AG20443 (cell line): ENCODE measurements around the gene RARA.

Source experiments
- DNase-seq: peaks from one replicate; pipeline ENCODE4 v3.0.0; 2012; ENCODE audit warnings: low spot score, mixed read lengths

Gene RARA

DNA sequence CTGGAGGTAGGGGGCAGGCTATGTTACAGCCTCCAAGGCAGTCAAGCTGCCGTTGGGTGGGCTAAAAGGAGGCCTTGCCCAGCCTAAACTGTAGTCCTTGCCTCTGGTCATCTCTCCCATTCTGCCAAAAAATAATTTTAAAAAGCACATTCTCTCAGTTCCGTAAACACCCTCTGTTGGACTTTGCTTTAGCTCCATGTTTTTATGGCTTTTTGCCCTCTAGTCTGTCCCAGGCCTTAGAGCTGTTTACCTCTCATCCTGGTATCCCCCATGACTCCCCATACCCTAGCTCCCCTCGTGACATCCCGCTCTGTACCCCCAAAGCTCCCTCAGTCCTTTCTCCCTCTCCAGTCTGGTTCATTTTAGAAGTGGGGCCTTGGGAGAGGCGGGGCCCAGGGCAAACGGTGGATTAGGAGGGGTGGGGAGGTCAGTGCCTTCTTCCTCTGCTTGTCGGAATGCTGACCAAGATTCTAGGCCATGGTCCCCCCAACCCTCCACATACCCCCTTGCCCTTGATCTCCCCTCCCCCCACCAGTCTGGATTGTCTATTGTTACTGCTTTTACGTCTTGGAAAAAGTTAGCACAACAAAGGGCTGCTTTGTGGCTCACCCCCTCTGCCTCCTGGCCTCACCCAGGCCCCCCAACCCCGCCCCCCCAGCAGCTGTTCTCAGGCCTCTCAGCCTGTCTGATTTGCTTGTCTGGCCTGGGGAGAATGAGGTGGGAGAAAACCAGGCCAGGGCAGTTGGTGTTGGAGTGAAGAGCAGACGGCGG is 37.2 kb downstream of the RARA start:
- DNase-seq = no peak

DNA sequence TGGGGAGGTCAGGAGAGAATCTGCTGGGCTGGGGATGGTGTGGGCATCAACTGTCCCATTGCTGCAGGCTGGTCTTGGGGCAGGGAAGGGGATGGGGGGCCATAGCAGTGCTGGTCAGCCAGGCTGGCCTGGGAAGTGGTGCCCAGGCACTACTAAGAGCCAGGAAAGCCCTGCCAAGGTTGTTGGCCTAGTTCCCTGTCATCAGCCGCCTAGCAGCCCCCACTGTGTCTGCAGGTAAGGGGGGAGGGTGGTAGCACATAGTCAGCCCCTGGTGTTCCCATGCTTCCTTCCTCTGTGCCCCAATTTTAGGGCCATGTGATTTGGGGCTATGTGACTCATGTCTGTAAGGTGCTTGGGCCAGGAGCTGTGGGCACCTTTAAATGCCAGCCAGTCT is 37.8 kb downstream of the RARA start:
- DNase-seq = no peak

DNA sequence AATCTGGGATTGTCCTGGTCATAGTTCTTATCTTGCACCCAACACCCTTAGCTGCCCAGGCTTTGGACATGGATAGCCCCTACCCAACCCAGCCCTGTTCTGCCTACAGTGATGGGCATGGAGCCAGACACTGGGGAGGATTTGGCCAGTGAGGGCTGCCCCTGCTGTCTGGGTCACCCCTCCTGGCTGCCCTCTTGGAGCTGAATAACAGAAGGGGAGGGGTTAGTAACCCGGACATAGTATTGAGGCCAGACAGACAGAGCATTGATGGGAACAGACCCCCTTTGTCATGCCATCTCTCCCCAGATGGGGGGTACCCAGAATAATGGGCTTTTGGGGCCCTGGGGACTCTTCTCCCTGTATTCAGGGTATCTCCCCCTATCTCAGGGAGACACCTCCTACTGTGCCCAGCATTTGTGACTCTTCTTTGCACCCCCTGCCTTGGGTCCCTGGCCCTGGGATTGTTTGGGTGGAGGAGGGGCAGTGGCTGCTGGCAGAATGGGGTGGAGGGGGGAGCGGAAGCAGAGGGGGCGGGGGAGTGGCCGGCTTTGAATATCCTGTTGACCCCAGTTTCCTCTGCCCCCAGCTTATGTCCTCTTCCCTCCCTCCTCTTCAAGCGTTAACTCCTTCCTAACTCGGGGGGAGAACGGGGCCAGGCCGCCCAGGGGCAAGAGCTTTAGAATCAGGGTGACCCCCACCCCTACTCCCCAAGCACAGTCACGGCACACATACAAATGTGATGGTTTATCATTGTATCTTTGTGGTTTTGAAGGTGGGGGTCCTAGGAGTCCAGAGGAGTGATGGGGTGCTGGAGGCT is 38.5 kb downstream of the RARA start:
- DNase-seq = no peak

DNA sequence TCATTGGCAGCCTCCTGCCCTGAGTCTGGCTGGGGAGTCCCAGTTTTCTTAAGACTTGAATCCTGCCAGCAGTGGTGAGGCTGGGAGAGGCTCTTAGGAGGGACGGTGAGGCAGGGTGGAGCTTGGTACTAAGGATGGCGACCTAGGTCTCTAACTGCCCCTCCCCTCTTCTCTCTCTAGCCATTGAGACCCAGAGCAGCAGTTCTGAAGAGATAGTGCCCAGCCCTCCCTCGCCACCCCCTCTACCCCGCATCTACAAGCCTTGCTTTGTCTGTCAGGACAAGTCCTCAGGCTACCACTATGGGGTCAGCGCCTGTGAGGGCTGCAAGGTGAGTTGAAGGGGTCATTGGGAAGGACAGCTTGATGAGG is 39.1 kb downstream of the RARA start:
- no peak for DNase-seq

DNA sequence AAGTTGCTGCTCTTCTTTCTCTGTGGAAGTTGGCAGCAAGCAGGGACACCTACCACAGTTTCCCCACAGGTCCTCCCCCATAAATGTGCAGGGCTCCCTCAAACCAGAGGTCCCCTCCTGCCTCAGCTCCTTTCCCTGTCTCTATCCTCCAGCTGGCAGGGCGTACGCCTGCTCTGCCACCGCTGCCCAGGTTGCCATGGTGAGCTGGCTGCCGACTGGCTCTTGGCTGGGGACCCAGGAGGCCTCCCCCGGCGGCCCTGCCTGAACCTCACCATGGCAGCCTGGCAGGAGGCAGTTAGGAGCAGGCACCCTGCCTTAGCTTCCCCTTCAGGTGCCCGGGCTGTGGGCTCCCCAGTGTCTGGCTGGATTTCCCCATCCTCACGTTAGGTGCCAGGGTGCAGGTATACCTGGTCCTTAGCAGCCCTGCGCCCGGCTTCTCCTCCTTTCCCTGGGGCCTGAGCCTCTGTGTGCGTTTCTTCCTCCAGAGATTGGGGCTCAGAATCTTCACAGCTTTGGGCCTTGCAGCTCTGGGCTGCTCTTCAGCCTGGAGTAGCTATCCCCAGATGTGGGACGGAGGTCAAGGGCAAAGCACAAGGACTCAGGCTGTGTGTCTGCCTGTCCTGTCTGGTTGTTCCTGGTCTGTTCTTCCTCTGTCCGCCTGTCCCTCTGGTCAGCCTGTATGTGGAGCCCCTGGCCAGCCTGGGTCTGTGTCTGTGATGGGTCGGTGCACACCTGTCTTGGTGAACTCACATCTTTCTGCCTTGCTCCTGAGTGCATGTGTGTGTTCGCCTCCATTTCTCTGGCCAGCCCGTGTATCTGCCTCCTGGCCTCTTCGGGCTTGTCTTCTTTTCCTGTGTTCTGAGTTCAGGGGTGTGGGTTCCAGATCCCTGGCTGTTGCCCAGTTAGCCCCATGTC is 39.8 kb downstream of the RARA start:
- DNase-seq = no peak

DNA sequence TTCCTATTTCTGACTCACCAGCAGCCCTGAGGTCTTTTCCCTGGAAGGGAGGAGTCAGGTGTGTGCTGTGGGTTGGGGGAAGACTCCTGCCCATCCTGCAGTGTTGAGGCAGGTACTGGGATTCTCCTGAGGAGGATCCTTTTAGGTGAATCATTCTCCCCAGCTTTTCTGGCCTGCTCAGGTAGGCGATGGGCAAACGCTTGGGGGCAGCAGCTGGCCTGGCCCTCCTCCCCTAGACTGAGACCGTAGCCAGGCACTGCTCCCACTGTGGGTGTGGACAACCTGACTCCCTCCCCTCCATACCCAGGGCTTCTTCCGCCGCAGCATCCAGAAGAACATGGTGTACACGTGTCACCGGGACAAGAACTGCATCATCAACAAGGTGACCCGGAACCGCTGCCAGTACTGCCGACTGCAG is 40.5 kb downstream of the RARA start:
- no peak for DNase-seq

DNA sequence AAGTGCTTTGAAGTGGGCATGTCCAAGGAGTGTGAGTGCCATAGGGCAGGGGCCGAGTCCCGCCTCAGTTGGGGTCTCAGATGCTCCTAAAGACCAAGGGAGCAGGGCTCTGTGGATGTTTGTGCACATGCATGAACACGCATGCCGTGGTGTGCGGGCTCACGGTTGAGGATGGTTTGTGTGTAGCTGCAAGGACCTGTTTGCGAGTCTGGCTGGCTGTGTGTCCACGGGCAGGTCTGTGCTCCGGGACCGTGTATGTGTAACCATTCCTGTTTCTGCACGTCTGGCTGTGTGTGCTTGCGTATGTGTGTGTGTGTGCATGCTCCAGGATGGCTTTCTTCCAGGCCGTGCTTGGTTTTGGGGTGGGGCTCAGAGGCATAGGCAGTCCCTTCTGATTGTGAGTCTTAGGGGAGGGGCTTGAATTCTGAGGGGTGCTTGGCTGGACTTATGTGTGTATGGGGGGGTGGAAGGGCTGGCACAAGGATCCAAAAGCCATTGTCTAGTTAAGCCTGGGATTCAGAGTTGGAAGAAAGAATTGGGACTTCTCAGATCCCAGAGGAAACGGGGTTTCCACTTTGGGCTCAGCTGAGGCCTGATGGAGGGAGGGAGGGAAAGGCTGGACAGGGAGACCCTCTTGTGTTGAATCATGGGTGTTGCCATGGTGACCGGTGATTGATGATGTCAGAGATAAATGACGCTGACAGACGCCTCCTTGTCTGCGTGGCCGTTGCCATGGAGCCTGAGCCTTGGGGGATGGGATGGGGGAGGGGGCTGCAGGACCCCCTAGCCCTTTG is 41.1 kb downstream of the RARA start:
- no peak for DNase-seq

DNA sequence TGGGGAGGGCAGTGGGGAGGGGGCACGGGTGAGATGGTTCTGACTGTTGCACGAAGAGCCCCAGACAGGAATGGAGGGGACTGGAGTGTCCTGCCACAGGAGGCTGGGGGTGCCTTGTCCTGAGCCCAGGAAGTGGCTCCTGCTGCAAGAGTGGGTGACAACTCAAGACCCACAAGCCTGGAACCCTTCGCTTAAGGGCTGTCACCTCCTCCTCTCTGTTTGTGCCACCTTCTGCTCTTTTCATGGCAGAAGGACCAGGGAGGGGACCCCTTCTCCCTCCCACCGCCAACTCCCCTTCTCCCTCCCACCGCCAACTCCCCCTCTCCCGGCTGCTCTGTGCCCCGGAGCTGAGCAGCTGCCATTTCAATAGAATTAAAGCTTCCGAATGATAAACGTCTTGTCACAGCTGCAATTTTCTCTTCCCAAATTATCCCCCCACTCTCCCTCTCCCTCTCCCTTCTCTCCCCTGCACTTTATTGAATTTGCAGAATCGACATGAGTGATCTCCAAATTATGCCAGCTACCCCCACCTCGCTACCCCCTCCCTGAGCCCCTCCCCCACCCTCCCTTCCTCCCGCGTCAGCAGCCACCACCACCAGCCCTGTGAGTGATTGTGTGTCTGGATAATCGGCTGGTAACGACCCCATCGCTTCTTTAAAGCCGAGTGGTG is 41.8 kb downstream of the RARA start:
- DNase-seq = no peak

DNA sequence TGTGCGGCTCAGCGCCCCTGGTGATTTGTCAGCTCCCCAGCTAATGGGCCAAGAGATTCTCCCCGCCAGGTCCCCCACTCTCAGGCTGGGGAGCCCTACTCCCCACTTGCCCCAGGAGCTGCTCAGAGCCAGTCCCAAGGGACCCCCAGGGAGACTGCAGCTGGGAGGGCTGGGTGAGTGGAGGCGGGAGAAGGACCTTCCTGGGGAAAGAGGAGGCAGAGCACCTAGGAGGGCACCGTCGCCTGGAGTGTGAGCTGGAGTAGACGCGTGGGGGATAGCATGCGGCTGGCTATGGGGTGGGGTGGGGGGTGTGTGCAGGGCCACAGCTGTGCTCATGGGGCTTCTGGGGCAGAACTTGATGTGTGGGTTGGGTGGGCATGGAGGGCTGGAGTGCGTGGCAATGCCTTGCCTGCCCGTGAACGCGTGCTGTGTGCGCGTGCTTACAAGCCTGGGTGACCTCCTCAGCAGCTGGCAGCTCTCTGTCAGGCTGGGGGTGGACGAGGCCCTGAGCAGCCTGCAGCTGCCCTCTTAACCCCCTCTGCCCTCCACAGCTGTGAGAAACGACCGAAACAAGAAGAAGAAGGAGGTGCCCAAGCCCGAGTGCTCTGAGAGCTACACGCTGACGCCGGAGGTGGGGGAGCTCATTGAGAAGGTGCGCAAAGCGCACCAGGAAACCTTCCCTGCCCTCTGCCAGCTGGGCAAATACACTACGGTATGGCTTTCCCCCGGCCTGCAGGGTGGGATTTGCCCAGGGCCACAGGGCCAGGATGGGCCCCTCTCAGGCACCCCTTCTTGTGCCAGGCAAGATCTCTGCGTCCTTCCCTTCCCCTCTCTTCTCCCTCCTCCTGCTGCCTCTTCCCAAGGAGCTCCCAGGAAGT is 42.6 kb downstream of the RARA start:
- DNase-seq = no peak

DNA sequence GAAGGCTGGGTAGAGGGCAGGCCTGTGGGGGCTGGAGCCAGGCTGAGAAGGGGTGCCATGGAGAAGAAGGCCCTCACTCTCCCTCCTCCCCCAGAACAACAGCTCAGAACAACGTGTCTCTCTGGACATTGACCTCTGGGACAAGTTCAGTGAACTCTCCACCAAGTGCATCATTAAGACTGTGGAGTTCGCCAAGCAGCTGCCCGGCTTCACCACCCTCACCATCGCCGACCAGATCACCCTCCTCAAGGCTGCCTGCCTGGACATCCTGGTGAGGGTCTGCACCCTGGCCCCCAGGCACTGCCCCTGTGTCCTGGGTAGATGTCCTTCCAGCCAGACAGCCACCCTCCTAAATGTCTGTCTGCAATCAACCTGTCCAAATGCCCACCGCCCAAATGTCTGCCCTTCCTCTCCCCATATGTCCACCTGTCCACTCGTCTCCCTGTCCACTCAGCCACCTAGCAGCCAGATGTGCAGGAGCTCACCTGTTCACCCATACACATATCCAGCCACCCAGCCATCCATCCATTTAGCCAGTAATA is 43.3 kb downstream of the RARA start:
- no peak for DNase-seq

DNA sequence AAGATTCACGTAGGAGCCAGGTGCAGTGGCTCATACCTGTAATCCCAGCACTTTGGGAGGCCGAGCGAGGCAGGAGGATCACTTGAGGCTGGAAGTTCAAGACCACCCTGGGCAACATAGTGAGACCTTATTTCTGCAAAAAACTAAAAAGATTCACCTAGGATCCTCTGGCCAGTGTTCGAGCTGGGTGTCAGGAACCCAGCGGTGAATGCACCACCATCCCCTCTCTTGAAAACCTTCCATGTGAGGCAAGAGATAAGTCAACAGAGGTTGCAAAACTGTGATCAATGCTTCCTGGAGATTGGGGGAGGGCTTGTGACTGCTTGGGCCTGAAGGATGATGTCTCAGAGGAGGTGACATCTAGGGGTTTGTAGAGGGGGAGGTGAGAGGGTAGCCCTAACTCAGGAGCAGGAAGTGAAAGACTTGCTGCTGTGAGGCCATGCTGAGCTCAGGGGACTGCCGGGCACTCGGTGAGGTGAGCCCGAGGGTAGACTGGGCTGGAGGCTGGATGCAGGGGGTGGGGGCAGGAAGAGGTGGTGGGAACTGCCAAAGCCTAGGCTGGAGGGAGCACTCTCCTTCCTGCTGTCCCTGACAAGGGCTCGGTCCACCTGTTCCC is 43.9 kb downstream of the RARA start:
- DNase-seq = no peak

DNA sequence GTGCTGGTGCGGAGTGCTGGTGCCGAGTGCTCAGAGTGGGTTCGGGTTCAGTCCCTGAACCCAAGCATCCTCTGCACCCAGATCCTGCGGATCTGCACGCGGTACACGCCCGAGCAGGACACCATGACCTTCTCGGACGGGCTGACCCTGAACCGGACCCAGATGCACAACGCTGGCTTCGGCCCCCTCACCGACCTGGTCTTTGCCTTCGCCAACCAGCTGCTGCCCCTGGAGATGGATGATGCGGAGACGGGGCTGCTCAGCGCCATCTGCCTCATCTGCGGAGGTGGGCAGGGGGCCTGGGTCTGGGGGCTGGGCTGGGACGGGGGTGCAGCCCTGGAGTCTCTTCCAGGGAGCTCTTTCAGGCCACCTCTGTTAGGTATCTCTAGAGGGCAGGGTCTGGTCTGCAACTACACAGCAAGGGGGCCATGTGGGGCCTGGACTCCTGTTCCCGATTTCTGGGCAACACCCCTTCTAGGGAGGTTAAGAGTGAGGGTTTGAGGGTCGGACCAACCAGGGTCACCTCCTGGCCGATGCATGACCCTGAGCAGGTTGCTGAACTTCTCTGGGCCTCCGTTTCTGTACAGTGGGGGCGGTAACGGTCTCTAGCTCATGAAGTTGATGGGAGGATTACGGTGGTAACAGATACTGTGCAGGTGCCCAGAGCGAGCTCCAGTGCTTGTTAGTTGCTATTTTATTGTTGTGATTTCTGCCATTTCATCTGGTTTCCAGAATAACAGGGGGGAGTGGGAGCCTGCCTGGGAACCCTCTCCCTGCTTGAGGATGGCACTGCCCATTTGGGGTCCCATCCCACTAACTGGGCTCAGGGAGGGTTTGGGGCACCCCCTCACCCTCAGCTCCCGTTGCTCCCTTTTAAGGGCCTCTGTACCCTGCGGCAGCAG is 45.5 kb downstream of the RARA start:
- DNase-seq = no peak

DNA sequence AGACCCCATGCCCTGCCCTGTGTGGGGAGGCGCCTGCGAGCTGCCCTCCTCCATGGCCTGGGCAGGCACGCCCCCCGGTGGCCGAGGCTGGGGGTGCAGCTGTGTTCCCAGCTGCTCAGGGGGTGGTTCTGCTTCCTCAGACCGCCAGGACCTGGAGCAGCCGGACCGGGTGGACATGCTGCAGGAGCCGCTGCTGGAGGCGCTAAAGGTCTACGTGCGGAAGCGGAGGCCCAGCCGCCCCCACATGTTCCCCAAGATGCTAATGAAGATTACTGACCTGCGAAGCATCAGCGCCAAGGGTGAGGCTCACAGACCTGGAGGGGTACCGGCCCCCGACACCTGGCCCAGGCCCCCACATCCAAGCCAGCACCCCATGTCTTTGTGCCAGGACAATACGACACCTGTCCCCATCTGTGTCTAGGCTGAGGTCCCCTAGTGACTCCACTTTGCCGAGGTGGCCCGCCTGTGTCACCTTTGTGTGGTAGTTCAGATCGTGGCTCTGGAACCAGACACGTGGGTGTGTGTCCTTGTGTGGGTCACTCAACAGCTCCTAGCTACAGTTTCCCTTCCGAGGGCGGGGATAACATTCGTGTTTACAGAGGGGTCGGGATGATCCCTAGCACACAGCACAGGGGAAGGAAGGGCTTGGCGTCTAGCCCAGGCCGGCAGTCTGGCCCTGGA is 46.3 kb downstream of the RARA start:
- DNase-seq = peak; percentile 90

DNA sequence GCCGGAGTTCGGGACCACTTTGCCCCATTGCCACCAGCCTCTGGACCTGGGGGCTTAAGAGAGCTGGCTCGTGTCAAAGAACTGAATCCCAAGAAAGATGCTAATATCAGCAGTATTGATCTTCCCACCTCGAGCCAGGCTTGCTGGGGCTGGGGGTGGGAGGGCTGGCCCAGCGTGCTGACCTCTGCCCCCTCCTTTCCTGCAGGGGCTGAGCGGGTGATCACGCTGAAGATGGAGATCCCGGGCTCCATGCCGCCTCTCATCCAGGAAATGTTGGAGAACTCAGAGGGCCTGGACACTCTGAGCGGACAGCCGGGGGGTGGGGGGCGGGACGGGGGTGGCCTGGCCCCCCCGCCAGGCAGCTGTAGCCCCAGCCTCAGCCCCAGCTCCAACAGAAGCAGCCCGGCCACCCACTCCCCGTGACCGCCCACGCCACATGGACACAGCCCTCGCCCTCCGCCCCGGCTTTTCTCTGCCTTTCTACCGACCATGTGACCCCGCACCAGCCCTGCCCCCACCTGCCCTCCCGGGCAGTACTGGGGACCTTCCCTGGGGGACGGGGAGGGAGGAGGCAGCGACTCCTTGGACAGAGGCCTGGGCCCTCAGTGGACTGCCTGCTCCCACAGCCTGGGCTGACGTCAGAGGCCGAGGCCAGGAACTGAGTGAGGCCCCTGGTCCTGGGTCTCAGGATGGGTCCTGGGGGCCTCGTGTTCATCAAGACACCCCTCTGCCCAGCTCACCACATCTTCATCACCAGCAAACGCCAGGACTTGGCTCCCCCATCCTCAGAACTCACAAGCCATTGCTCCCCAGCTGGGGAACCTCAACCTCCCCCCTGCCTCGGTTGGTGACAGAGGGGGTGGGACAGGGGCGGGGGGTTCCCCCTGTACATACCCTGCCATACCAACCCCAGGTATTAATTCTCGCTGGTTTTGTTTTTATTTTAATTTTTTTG is 47.1 kb downstream of the RARA start:
- DNase-seq = peak; percentile 7

DNA sequence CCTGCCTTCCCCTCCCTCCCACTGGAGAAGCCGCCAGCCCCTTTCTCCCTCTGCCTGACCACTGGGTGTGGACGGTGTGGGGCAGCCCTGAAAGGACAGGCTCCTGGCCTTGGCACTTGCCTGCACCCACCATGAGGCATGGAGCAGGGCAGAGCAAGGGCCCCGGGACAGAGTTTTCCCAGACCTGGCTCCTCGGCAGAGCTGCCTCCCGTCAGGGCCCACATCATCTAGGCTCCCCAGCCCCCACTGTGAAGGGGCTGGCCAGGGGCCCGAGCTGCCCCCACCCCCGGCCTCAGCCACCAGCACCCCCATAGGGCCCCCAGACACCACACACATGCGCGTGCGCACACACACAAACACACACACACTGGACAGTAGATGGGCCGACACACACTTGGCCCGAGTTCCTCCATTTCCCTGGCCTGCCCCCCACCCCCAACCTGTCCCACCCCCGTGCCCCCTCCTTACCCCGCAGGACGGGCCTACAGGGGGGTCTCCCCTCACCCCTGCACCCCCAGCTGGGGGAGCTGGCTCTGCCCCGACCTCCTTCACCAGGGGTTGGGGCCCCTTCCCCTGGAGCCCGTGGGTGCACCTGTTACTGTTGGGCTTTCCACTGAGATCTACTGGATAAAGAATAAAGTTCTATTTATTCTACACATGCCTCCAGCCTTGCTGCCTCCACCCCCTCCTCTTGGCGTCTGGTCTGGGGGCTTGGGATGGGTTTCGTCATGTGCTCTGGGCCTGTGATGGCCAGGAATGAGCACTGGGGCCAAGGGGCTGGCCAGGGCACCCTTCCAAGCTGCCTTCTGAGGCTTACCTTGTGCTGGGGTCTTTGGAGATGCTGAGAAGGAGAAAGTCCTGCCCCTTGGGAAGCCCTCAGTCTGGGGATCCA is 48.3 kb downstream of the RARA start:
- DNase-seq = peak; percentile 8
